GM13977 (cell line): ENCODE results near the gene SRR.

Experiments
- DNase-seq: peaks from one replicate; pipeline ENCODE4 v3.0.0; 2012; ENCODE audit warnings: low spot score
- in situ Hi-C: fragments of 300-500 bp; cut with MboI; formaldehyde crosslinking; loops from one replicate; pipeline ENCODE4 v1.12.0; 2022; ENCODE audit warnings: low sequenced_read_pairs, low pct_unique_long_range_greater_than_20kb, mixed read lengths, inconsistent platforms; ENCODE audit not compliant: unreplicated experiment
- TF ChIP-seq, protein P1 (sequence below): IDR thresholded peaks from 2 replicates; pipeline ENCODE4 v1.5.1; 2012; ENCODE audit warnings: mild to moderate bottlenecking, control low read depth; ENCODE audit not compliant: insufficient read depth; ENCODE audit errors: extremely low read depth, missing control alignments

SRR gene

DNA sequence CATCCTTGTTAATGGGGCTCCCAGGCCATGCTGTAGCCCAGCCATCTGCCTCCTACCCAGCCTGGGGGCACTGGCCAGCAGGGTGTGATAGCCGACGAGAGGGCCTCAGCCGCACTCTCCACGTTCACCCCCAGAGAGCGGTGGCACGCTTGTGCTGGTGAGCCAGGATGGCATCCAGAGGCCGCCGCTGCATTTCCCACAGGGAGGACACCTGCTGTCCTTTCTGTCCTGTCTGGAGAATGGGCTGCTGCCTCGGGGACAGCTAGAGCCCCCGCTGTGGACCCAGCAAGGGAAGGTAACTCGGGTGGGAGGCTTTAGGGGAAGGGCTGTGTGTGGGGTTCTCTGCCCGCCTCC, 61.0 kb downstream of the SRR start:
- TF ChIP-seq, protein P1, sequence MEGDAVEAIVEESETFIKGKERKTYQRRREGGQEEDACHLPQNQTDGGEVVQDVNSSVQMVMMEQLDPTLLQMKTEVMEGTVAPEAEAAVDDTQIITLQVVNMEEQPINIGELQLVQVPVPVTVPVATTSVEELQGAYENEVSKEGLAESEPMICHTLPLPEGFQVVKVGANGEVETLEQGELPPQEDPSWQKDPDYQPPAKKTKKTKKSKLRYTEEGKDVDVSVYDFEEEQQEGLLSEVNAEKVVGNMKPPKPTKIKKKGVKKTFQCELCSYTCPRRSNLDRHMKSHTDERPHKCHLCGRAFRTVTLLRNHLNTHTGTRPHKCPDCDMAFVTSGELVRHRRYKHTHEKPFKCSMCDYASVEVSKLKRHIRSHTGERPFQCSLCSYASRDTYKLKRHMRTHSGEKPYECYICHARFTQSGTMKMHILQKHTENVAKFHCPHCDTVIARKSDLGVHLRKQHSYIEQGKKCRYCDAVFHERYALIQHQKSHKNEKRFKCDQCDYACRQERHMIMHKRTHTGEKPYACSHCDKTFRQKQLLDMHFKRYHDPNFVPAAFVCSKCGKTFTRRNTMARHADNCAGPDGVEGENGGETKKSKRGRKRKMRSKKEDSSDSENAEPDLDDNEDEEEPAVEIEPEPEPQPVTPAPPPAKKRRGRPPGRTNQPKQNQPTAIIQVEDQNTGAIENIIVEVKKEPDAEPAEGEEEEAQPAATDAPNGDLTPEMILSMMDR, result no peak
- in situ Hi-C loops, result no loop called here
- DNase-seq, result no peak

DNA sequence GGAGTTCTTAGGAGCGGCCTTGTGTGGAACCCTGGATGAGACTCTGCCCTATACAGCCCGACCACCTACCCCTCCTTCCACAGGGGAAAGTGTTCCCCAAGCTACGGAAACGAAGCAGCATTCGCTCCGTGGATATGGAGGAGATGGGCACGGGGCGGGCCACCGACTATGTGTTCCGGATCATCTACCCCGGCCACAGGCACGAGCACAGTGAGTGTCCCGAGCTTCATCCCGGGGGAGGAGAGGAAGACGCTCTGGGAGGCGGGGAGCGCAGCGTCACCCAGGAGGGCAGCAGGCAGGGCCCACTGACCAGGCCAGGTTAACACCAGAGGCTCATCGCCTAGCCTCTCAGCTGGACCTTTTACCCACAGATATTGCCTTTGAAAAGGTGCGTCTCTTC, 61.4 kb downstream of the SRR start:
- no peak for DNase-seq
- TF ChIP-seq, protein P1, result no peak
- in situ Hi-C loops, result no loop called here

DNA sequence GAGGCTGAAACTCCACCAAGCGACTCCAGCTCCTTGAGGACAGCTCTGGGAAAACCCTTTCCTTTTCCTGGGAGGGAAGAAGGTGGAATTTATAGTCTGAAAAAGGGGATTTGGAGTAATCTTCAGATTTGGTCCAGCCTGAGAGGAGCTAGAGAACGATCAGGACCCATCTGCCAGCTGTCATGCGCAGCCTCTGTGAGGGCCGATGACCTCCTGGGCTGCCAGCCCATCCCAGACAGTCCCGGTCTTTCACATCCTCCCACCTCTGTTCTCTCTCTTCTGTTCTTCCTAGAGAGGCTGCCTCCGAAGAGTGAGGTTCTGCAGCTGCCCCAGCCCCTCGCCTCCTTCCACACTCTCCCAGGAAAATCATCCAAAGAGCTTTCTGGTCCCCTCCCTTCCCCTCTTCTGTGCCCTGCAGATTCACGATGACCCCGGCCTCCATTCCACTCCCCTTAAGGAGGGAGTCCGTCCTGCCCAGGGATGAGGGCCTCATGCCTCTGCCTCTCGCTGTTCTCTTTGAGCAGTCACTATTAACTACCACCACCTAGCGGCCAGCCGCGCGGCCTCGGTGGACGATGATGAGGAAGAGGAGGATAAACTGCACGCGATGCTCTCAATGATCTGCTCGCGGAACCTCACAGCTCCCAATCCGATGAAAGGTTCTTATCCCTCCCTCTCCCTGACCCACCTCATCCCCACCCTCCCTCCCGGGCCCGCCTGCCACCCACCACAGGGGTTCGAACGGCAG, 63.2 kb downstream of the SRR start:
- in situ Hi-C loops, result no loop called here
- TF ChIP-seq, protein P1, result no peak
- no peak for DNase-seq

DNA sequence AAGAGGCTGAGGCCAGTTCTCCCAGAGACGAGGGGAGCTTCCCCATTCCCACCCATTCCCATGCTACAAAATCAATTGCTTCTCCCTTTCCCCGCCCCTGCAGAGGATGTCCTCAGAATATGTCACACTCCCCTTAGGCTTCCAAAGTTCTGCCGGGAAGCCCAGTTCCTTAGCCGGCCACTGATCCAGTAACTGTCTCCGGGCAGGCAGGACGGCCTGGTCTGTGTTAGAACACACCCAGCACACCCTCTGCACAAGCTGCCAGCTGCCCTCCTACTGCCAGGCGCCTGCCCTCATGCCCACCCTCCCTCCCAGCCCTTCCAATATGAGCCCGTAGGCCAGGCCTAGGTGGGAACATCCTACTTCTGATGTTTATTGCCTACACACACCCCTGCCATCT, 64.6 kb downstream of the SRR start:
- DNase-seq, result no peak
- in situ Hi-C loops, result no loop called here
- TF ChIP-seq, protein P1, result no peak

DNA sequence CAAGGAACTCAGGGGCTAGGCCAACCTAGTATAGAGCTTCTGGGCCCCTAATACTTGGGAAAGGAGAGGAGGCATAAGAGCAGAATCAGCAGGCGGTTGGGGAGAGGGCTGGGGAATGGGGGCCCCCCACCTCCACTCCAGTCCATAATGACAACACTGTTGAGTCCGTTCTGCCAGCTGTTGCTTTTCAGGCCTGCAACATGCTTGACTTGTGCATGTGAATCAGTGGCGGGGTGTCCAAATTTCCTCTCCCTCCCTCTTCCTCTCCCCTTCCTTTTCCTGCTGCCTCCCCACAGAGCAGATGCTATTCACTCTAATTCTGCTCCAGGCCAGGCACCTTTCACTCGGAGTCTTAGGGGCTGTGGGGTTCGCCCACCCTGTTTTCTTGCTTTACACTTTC, 65.3 kb downstream of the SRR start:
- in situ Hi-C loops, result no loop called here
- TF ChIP-seq, protein P1, result no peak
- no peak for DNase-seq

DNA sequence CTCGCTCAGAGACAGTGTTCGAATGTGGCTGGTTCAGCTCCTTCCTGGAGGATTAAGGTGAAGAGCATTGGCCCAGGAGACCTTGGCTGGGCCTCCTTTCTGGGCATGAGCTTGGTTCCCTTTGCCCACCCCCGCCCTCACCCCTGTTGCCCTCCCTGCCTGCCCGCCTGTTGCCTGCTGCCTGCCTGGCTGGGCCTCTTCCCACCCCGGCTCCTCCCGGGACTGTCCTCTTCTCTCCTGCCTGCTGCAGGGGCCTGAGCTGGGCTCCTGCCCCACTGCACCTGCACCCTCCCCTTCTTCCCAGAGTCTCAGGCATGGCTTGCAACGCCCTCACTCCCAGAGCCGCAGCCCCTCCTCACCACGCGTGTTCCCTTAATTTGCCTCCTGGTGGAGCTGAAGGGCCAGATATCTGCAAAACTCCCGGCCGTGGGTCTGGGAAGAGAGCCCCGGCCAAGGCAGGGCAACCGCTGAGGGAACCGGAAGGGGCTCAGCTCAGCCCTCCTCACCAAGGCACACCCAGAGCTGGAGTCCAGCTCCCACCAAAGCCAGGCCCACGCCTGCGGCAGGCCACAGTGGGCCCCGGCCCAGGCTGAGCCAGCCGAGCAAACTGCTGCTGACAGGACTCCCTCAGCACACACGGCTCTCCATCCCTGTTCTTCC, 65.9 kb downstream of the SRR start:
- TF ChIP-seq, protein P1, result no peak
- in situ Hi-C loops, result no loop called here
- no peak for DNase-seq
